ENCODE measurements around the gene MAML3.

MAML3 gene

GRCh38 chr4:140156529-140157171 lies 2.7 kb upstream of the MAML3 start:
- DNase-seq (ENCODE audit: low read depth in 2 of 2), result no peak

- DNase-seq (ENCODE audit: low read depth in 2 of 2), result no peak
Measured at GRCh38 chr4:140154572-140154891, 548 bp upstream of the MAML3 start.

GRCh38 chr4:140153419-140153717 lies 616 bp downstream of the MAML3 start:
- DNase-seq (ENCODE audit: low read depth in 2 of 2), result no peak

GRCh38 chr4:140152751-140153418 lies 1.1 kb downstream of the MAML3 start:
- no peak for DNase-seq (ENCODE audit: low read depth in 2 of 2)

GRCh38 chr4:140152013-140152703 lies 1.8 kb downstream of the MAML3 start:
- DNase-seq (ENCODE audit: low read depth in 2 of 2), result peak in 1 of 2 donors; percentile 60

GRCh38 chr4:140151699-140152012 lies 2.3 kb downstream of the MAML3 start:
- DNase-seq (ENCODE audit: low read depth in 2 of 2), result peak in 1 of 2 donors; percentile 48

GRCh38 chr4:140150886-140151698 lies 2.9 kb downstream of the MAML3 start:
- DNase-seq (ENCODE audit: low read depth in 2 of 2), result peak in 1 of 2 donors; percentile 43

- no peak for DNase-seq (ENCODE audit: low read depth in 2 of 2)
Measured at GRCh38 chr4:140150636-140150885, 3.4 kb downstream of the MAML3 start.

GRCh38 chr4:140149846-140150635 lies 3.9 kb downstream of the MAML3 start:
- DNase-seq (ENCODE audit: low read depth in 2 of 2), result peak in 1 of 2 donors; percentile 36

- DNase-seq (ENCODE audit: low read depth in 2 of 2), result no peak
Measured at GRCh38 chr4:140144050-140144449, 9.9 kb downstream of the MAML3 start.

GRCh38 chr4:140141210-140141835 lies 12.7 kb downstream of the MAML3 start:
- DNase-seq (ENCODE audit: low read depth in 2 of 2), result no peak

GRCh38 chr4:140140566-140140965 lies 13.4 kb downstream of the MAML3 start:
- DNase-seq (ENCODE audit: low read depth in 2 of 2), result no peak

- DNase-seq (ENCODE audit: low read depth in 2 of 2), result no peak
Measured at GRCh38 chr4:140138428-140138827, 15.6 kb downstream of the MAML3 start.

GRCh38 chr4:140137671-140138070 lies 16.3 kb downstream of the MAML3 start:
- no peak for DNase-seq (ENCODE audit: low read depth in 2 of 2)

GRCh38 chr4:140136509-140136908 lies 17.5 kb downstream of the MAML3 start:
- DNase-seq (ENCODE audit: low read depth in 2 of 2), result no peak

GRCh38 chr4:140135529-140136088 lies 18.4 kb downstream of the MAML3 start:
- no peak for DNase-seq (ENCODE audit: low read depth in 2 of 2)

- no peak for DNase-seq (ENCODE audit: low read depth in 2 of 2)
Measured at GRCh38 chr4:140134746-140135425, 19.1 kb downstream of the MAML3 start.

GRCh38 chr4:140133576-140133975 lies 20.4 kb downstream of the MAML3 start:
- DNase-seq (ENCODE audit: low read depth in 2 of 2), result no peak

GRCh38 chr4:140131675-140132229 lies 22.2 kb downstream of the MAML3 start:
- DNase-seq (ENCODE audit: low read depth in 2 of 2), result no peak

- DNase-seq (ENCODE audit: low read depth in 2 of 2), result no peak
Measured at GRCh38 chr4:140130677-140131076, 23.3 kb downstream of the MAML3 start.

Data from stimulated activated CD4-positive, alpha-beta T cell treated with anti-CD3 and anti-CD28 coated beads, Interleukin-15, amount 100 ng/mL, for 48 hours (primary cell).